ENCODE data around the gene CPOX.

DNA sequence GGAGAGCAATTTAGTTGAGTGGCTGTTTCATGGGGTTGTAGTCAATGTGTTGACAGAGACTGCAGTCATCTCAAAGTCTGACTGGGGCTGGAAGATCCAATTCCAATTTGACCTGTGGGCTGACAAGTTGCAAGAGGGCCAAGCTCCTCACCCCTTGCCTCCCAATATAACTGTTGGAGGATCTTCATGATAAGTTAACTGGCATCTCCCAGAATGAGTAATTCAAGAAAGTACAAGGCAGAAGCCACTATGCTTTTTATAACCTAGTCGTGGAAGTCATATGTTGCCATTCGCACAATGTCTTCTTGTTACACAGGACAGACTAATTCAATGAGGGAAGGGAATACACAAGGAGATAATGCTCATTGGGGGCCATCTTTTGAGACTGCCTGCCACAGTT is 32.5 kb downstream of the CPOX start:
- TF ChIP-seq SUZ12 (IDR thresholded peaks at IDR 0.05) (no peak), CTBP1 (IDR thresholded peaks at IDR 0.05; ENCODE audit: borderline replicate concordance) (no peak), SP1 (IDR thresholded peaks at IDR 0.05) (no peak), BHLHE40 (IDR thresholded peaks at IDR 0.05; ENCODE audit: borderline replicate concordance) (no peak), L3MBTL2 (conservative IDR thresholded peaks at IDR 0.05) (no peak), ARNT (IDR thresholded peaks at IDR 0.05) (no peak), FOXA1 (IDR thresholded peaks at IDR 0.05) (no peak), ELF4 (IDR thresholded peaks at IDR 0.05) (no peak)
